Neural progenitor cell (in vitro differentiated cells): ENCODE results near the gene KCTD10. TPM values are rescaled to one million over a fixed set of nuclear protein-coding genes. Genes with fewer than 3 reads are reported as not detected.

Experiments
- DNase-seq: peaks from one replicate; pipeline ENCODE4 v3.0.0-alpha.2; 2016; ENCODE audit warnings: low spot score
- H2AFZ ChIP-seq: fragments of 200-600 bp; sonication (generic); replicated peaks from 2 replicates; pipeline ENCODE4 v1.6.1; 2016; ENCODE audit warnings: antibody characterized with exemption
- H3F3A ChIP-seq: fragments of 200-600 bp; sonication (generic); 2 replicates; pipeline ENCODE4 v1.6.1; 2016; ENCODE audit warnings: antibody characterized with exemption, low read depth
- H3K27ac ChIP-seq: fragments of 200-600 bp; sonication (generic); 2 replicates; pipeline ENCODE4 v1.5.1; 2016; ENCODE audit warnings: mild to moderate bottlenecking
- H3K27me3 ChIP-seq: fragments of 200-600 bp; sonication (generic); 2 replicates; pipeline ENCODE4 v1.6.1; 2016; ENCODE audit warnings: mild to moderate bottlenecking, moderate library complexity
- H3K36me3 ChIP-seq: fragments of 200-600 bp; sonication (generic); 2 replicates; pipeline ENCODE4 v1.5.1; 2016
- H3K4me1 ChIP-seq: fragments of 200-600 bp; sonication (generic); 2 replicates; pipeline ENCODE4 v1.6.1; 2016; ENCODE audit warnings: mixed run types
- H3K4me2 ChIP-seq: fragments of 200-600 bp; sonication (generic); 2 replicates; pipeline ENCODE4 v1.6.1; 2016
- H3K4me3 ChIP-seq: fragments of 200-600 bp; sonication (generic); 2 replicates; pipeline ENCODE4 v1.5.1; 2016
- H3K79me2 ChIP-seq: fragments of 200-600 bp; sonication (generic); 2 replicates; pipeline ENCODE4 v1.6.1; 2016; ENCODE audit warnings: low read depth
- H3K9ac ChIP-seq: fragments of 200-600 bp; sonication (generic); 2 replicates; pipeline ENCODE4 v1.6.1; 2016
- H3K9me3 ChIP-seq: fragments of 200-600 bp; sonication (generic); 2 replicates; pipeline ENCODE4 v1.5.1; 2016; ENCODE audit warnings: low read depth
- H4K20me1 ChIP-seq: fragments of 200-600 bp; sonication (generic); 2 replicates; pipeline ENCODE4 v1.6.1; 2016; ENCODE audit warnings: low read depth
- H3K27ac Mint-ChIP-seq: 3 replicates; pipeline ENCODE4 v1.8.0; 2021; ENCODE audit warnings: mixed read lengths
- H3K27me3 Mint-ChIP-seq: 2 replicates; pipeline ENCODE4 v1.8.0; 2022; ENCODE audit warnings: low read depth, mild to moderate bottlenecking, inconsistent platforms, moderate library complexity, mixed read lengths; ENCODE audit not compliant: insufficient read depth
- H3K36me3 Mint-ChIP-seq: 3 replicates; pipeline ENCODE4 v1.8.0; 2021; ENCODE audit warnings: mixed read lengths
- H3K4me1 Mint-ChIP-seq: 3 replicates; pipeline ENCODE4 v1.8.0; 2021; ENCODE audit warnings: mixed read lengths
- H3K4me3 Mint-ChIP-seq: 3 replicates; pipeline ENCODE4 v1.8.0; 2021; ENCODE audit warnings: mild to moderate bottlenecking, moderate library complexity, mixed read lengths
- H3K9me3 Mint-ChIP-seq: 3 replicates; pipeline ENCODE4 v1.8.0; 2020; ENCODE audit warnings: mixed read lengths
- CTCF ChIP-seq: fragments of 200-600 bp; sonication (generic); IDR thresholded peaks from 2 replicates; pipeline ENCODE4 v1.5.1; 2017; ENCODE audit warnings: antibody characterized with exemption, mild to moderate bottlenecking
- EZH2 ChIP-seq: fragments of 200-600 bp; sonication (generic); IDR thresholded peaks from 2 replicates; pipeline ENCODE4 v1.6.1; 2017; ENCODE audit warnings: antibody characterized with exemption, mild to moderate bottlenecking, moderate library complexity
- EZH2phosphoT487 ChIP-seq: fragments of 200-600 bp; sonication (generic); IDR thresholded peaks from 2 replicates; pipeline ENCODE4 v1.6.1; 2017; ENCODE audit warnings: antibody characterized with exemption
- total RNA-seq: library from RNA; depleted of rRNA; stranded (reverse); fragments of >200 nt; gene quantifications from 2 replicates; pipeline ENCODE4 v1.2.3, GENCODE V29; 2015; ENCODE audit warnings: low replicate concordance

Gene KCTD10
- total RNA-seq, 1 donor from 2014 or later: 57.5 TPM

GRCh38 chr12:109455706-109456105 is 21.4 kb downstream of the KCTD10 start:
- peaks cover 20% of the 10 kb centered on the region for H3F3A ChIP-seq
- no peak overlapping the region for H3K9ac ChIP-seq
- no peaks in the 10 kb centered on the region for H3K36me3 ChIP-seq
- H4K20me1 ChIP-seq: peaks cover 37% of the 10 kb centered on the region
- Mint-ChIP-seq H3K9me3 (no peaks in the 10 kb centered on the region), H3K4me3 (no peak overlapping the region), H3K27me3 (peaks cover 5% of the 10 kb centered on the region), H3K27ac (no peak overlapping the region), H3K36me3 (peaks cover 47% of the 10 kb centered on the region), H3K4me1 (peaks cover 40% of the 10 kb centered on the region)
- H3K4me2 ChIP-seq: no peak overlapping the region
- H2AFZ ChIP-seq: no peak overlapping the region
- H3K4me1 ChIP-seq: peaks cover 25% of the 10 kb centered on the region
- no peaks in the 10 kb centered on the region for H3K9me3 ChIP-seq
- TF ChIP-seq EZH2phosphoT487: no peak
- no peaks in the 10 kb centered on the region for H3K27me3 ChIP-seq
- peaks cover 20% of the 10 kb centered on the region for H3K79me2 ChIP-seq
- no peak overlapping the region for H3K27ac ChIP-seq
- no peak overlapping the region for H3K4me3 ChIP-seq
- DNase-seq: no peak

GRCh38 chr12:109452489-109452888 is 24.6 kb downstream of the KCTD10 start:
- H3K9me3 Mint-ChIP-seq: no peaks in the 10 kb centered on the region
- H3K27me3 ChIP-seq: no peaks in the 10 kb centered on the region
- TF ChIP-seq CTCF (no peak), EZH2 (no peak), EZH2phosphoT487 (no peak)
- H4K20me1 ChIP-seq: peaks cover 13% of the 10 kb centered on the region
- peaks cover 3% of the 10 kb centered on the region for H3K27me3 Mint-ChIP-seq
- H3K79me2 ChIP-seq: no peaks in the 10 kb centered on the region
- no peak overlapping the region for H3K27ac ChIP-seq
- no peak overlapping the region for H3K27ac Mint-ChIP-seq
- no peak overlapping the region for H3K4me2 ChIP-seq
- H3K4me3 ChIP-seq: no peak overlapping the region
- no peaks in the 10 kb centered on the region for H3F3A ChIP-seq
- H3K9me3 ChIP-seq: no peaks in the 10 kb centered on the region
- peaks cover 50% of the 10 kb centered on the region for H3K36me3 Mint-ChIP-seq
- H3K36me3 ChIP-seq: no peaks in the 10 kb centered on the region
- DNase-seq: no peak
- H3K4me1 ChIP-seq: peaks cover 2% of the 10 kb centered on the region
- H3K4me3 Mint-ChIP-seq: no peak overlapping the region
- H2AFZ ChIP-seq: no peak overlapping the region
- peaks cover 10% of the 10 kb centered on the region for H3K4me1 Mint-ChIP-seq
- H3K9ac ChIP-seq: no peak overlapping the region

DNA sequence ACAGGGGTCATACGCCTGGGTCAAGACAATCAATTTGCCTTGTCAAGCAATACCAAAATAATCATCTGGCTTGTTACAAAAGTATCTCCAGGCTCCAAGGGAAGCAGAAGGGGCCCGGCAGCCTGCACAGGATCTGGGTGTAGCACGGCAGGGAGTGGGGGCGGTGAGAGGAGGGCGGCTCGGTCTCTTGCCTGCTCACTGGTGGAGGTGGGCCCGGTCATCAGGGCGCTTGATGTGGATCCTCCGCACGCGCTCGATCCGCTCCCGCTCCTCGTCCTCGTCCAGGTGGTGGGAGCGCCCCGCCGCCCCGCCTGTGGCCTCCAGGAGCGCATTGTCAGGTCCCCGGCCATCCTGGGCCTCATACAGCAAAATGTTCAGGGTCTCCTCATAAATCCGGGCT is 25.7 kb downstream of the KCTD10 start:
- H3K27me3 ChIP-seq: no peaks in the 10 kb centered on the region
- DNase-seq: no peak
- peaks cover 41% of the 10 kb centered on the region for H3K36me3 Mint-ChIP-seq
- no peak overlapping the region for H3K4me2 ChIP-seq
- H3K4me1 ChIP-seq: no peaks in the 10 kb centered on the region
- H3F3A ChIP-seq: no peaks in the 10 kb centered on the region
- H3K27me3 Mint-ChIP-seq: peaks cover 3% of the 10 kb centered on the region
- no peak overlapping the region for H3K4me3 ChIP-seq
- H3K79me2 ChIP-seq: no peaks in the 10 kb centered on the region
- TF ChIP-seq EZH2phosphoT487 (no peak), EZH2 (no peak)
- no peak overlapping the region for H2AFZ ChIP-seq
- H3K27ac Mint-ChIP-seq: no peak overlapping the region
- H3K9ac ChIP-seq: no peak overlapping the region
- H3K36me3 ChIP-seq: no peaks in the 10 kb centered on the region
- H3K9me3 Mint-ChIP-seq: no peaks in the 10 kb centered on the region
- H3K27ac ChIP-seq: no peak overlapping the region
- peaks cover 3% of the 10 kb centered on the region for H3K4me1 Mint-ChIP-seq
- peaks cover 8% of the 10 kb centered on the region for H4K20me1 ChIP-seq
- no peak overlapping the region for H3K4me3 Mint-ChIP-seq
- H3K9me3 ChIP-seq: no peaks in the 10 kb centered on the region

GRCh38 chr12:109450980-109451379 is 26.1 kb downstream of the KCTD10 start:
- Histone ChIP-seq H2AFZ (no peak overlapping the region), H3K9me3 (no peaks in the 10 kb centered on the region), H3K9ac (no peak overlapping the region), H3K27ac (no peak overlapping the region), H3K4me3 (no peak overlapping the region), H3K36me3 (no peaks in the 10 kb centered on the region), H3F3A (no peaks in the 10 kb centered on the region), H3K79me2 (no peaks in the 10 kb centered on the region), H3K27me3 (no peaks in the 10 kb centered on the region), H3K4me2 (no peak overlapping the region), H3K4me1 (no peaks in the 10 kb centered on the region), H4K20me1 (peaks cover 8% of the 10 kb centered on the region)
- peaks cover 3% of the 10 kb centered on the region for H3K27me3 Mint-ChIP-seq
- no peak for TF ChIP-seq EZH2phosphoT487
- no peaks in the 10 kb centered on the region for H3K9me3 Mint-ChIP-seq
- H3K4me3 Mint-ChIP-seq: no peak overlapping the region
- peaks cover 39% of the 10 kb centered on the region for H3K36me3 Mint-ChIP-seq
- H3K27ac Mint-ChIP-seq: no peak overlapping the region
- DNase-seq: no peak
- peaks cover under 1% of the 10 kb centered on the region for H3K4me1 Mint-ChIP-seq
